ENCODE measurements around the gene PLEKHA7.

PLEKHA7 gene

DNA sequence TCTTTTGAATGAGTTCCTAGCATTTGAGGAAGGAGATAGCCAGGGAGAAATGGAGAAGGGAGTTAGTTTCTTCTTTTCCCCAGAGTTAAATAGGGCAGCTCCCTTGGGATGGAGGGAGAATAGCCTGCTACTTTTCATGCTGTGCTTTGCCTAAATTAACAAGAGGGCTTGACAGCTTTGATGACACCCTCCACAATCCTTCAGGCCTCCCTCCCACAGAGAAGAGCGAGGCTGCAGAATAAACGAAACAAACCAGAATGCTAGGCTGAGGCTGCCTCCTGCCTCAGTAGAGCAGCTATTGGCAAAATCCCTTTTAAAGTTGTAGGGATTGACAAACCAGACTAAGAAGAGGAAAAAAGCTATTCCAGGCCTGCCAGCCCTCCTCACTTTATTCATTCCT, 181.2 kb downstream of the PLEKHA7 start:
- DNase-seq: no peak

DNA sequence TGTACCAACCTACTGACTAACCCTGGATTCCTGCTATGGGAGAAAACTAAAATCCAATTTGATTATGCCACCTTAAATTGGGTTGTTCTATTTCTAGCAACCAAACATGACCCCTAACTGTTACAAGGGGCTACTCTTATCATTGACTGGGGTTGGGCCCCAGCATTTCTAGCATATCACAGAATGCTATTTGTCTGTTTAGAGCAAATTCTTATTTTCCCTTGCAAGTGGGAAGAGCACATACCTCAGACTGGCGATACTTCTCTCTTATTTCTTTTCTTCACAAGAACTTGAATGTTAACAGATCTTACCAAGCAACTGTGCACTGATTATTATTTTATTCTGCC, 182.0 kb downstream of the PLEKHA7 start:
- DNase-seq: no peak

DNA sequence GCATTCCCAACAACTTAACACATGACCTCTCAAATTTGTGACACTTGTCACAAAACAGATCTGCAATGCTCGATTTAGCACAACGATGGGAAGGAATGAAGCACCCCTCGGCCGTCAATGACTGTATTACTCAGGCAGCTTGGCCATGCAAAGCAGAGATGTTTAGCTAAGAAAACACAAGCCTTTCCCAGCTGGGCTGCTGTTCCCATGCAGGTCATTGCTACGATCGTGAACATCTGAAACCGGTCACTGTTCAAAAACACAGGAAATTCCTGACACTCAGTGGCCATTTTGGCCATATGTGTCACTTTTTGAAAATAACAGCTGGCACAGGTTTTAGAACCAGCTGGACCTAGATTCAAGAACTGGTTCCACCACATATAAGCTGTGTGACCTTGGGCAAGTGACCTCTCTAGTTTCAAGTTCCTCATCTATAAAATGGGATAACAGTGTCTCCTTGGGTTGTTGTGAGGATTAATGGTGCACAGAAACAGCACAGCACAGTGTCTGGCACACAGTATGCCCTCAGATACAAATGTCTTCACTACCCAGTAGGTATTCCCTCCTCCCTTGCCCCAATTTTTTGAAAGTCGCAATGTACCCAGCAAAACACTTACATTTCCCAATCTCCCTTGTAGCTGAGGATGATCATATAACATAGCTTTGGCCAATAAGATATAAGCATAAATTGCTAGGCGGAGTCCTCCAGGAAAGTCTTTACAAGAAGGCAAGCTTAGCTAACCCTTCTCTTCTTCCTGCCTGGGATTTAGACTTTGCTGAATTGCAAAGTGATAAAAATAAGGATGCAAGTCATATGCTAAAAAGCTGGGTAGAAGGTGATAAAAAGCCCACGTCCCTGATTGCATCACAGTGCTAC, 182.7 kb downstream of the PLEKHA7 start:
- DNase-seq: no peak

DNA sequence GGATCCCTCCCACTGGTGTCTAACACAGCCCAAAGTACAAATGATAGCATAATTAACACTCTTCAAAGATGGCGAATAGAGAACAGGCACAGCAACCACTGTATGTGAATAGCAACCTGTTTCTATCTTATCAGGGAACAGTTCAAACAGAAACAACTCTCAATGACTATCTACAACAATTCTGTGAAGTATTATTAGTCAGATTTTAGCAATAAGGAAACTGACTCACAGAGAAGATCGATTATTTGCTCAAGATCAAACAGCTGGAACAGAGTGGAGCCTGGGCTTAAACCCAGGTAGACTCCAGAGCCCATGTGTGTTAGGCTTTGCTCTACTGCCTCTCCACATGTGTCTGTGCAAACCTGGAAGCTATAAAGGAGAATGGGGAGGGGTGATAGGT, 187.1 kb downstream of the PLEKHA7 start:
- no peak for DNase-seq

DNA sequence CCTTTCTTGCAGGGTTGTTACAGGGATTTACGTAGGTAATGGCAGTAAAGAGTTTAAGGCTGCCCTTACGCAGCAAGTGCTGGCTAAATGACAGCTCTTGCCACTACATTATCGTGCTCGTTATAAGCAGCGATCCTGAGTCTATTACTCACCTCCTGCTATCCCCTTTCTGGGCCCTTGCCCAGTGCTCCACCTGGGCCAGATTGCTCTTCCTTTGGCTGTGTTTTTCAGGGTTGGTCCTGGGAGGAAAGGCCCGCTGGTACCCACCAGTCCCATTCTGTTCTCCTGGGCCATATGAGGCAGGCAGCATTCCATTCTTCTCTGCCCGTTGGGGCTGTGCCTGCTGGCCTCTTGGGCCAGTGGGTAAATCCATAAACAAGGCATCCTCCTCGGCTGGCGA, 188.2 kb downstream of the PLEKHA7 start:
- no peak for DNase-seq

DNA sequence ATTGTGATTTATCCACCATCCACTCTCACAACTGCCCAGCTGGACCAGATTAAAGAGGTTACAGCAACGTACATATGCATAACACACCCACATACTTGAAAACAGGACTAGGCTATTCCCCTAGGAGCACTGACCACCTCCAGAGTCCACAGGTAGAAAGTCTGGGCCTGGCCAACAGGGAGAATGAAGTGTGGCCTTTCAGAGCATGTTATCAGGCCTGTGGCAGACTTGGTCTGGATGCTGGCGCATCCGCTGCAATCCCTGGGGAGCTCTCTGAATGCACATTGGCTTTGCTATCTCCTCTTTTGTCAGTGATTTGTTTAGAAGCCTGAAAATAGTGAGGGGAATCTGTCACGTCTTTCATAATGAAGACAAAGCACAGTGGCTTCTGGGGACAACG, 189.1 kb downstream of the PLEKHA7 start:
- no peak for DNase-seq

DNA sequence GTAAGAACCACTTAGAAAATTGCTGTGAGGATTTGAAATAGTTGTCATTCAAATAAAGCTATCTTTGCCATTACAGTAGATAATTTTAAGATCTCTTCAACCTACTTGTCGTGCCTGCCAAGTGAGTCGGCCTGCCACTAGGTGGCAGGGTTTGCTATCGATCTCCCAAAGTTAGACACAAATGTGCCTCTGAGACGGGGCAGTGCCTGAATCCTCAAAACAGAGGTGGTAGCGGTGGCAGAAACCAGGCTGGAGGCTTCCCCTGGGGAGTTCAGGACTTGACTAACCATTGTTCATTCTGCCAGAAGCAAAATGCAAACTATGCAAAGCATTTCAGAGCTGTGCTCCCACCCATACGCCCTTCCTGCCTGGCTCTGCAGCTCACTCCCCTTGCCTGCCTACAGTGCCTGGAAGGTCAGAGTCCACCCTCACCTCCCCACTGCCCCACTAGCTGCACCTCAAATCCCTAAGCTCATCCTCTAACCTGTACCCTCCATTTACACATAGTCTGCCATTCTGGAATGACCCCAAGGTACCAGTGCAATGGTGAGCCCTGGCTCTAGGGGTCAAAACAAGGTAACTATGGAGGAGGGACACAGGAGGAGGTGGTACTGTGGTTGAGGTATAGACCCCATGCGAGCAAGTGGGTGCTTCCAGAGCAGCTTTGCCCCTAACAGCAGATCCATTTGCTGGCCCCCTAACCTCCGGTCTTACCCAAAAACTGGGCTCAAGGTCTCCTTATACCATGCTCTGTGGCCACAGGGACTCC, 193.7 kb downstream of the PLEKHA7 start:
- DNase-seq: peak; percentile 73

DNA sequence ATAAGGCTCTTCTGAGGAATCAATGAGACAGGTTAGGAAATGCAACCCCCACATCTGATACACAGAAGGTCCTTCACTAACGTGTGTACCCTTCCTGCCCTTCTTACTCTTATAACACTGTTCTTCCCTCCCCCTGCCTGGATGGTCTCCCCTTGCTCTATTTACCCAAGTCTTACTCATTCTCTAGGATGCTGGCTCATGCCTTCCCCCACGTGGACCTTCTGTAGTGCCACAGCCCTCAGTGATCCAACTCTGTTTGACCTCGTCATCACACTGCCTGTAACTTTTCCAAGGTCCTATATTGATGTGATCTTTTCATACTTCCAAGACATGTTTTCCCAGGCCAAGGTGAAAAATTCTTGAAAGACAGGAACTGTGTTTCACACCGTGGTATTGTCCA, 195.9 kb downstream of the PLEKHA7 start:
- DNase-seq: no peak

DNA sequence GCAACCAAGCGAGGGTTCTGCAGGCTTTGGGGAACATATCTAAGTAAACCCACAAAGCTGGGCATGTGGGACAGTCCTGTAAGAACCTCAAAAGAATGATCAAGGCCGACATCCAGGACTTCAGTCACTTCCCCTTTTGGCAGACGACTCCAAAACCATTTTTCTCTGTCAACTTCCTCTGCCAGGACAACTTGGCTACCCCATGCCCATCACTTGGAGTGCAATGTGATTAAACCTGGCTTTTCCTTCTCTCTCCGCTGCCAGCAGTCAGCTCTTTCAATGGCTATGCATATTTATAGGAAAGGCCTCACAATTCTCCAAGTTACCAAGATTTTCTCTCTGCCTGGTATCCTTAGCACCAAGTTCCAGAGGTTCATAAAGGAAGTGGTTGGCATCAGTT, 196.9 kb downstream of the PLEKHA7 start:
- DNase-seq: no peak

DNA sequence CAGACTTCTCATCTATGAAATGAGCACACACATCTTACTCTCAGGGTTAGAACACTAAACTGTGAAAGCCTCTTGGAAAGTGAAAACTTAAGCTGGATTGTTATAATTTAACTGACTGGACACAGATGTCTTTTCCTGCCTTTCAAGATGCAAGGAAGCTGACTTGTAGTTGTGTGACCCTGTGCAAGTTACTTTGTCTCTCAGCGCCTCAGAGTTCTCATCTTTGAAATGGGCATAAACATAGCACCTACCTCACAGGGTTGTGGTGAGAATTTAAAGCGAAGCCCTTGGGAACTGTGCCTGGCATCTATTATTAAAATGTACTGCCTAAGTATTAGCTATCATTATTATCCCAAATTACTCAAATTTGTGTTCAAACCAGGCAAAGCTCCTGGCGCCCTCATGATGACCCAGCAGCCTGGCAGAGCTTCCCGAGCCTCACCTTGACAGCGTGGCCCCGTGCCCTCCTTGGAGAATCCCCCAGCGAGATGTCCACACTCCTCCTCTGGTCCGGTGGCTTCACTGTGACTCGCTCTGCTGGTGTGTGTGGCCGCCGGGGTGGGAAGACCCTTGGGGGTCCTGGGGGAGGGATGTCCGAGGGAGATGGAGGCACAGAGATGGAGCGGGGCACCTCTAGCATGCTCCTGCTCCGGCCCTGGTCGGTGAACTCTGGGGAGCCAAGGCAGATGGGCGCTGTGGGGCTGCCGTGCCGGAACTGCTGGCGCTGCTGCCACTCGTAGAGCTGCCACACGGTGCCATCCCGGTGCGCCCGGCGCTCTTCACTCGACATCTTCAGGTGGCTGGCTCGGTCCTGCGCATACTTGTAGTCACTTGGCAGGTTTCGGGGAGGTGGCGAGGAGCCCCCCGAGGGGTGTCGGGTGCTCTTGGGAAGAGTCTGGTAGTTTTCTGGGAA, 197.6 kb downstream of the PLEKHA7 start:
- DNase-seq: no peak

DNA sequence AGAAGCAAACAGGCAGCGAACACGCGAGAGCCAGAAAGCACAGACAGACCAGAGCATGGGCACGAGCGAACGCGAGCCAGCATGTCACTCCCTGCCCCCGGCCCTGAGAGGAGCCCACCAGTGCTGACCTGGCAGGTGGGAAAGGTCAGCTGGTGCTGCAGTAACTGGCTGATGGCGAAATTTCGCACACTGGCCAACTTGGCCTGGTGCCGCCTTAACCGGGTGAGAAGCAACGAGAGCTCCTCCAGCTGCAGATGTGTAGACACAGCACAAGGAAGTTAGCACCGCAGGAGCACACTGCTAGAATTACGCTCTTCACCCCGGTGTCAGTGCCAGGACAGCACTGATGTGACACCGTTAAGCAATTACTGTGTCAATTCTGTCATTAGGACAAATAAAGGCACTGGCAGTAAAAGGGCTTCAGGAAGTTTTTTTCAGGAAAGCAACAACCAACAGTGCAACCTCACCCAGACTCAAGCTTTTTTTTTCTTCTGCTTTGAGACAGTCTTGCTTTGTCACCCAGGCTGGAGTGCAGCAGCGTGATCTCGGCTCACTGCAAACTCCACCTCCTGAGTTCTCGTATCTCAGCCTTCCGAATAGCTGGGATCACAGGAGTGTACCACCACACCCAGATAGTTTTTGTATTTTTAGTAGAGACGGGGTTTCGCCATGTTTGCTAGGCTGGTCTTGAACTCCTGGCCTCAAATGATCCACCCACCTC, 199.0 kb downstream of the PLEKHA7 start:
- DNase-seq: no peak

DNA sequence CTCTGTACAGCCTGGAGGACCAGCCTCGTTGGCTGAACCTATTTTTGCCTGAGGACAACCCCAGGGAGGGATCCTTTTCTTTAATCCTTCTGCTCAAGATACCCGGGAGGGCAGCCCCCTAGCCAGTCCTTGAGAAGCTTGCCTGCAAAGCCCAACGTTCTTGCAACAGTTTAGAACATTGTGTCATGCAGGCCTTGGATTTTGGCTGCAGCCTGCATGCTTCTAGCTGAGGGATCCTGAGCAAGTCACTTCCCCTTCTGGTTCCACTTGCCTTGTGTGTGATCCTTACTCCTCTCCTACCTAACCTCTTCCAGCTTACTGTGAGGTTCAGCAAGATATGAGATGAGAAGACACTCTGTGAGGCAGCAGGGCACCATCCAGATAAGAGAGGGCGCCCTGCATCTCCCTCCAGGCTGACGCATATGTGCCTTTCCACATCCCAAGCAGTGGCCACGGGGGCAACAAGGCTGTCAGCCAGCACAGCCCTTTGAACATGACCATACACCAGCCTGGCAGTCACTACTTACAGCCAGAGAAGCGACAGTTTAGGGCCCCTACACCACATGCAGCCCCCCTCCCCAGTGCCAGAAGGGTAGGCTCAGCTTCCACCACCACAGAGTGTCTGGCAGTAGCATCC, 199.7 kb downstream of the PLEKHA7 start:
- DNase-seq: no peak

DNA sequence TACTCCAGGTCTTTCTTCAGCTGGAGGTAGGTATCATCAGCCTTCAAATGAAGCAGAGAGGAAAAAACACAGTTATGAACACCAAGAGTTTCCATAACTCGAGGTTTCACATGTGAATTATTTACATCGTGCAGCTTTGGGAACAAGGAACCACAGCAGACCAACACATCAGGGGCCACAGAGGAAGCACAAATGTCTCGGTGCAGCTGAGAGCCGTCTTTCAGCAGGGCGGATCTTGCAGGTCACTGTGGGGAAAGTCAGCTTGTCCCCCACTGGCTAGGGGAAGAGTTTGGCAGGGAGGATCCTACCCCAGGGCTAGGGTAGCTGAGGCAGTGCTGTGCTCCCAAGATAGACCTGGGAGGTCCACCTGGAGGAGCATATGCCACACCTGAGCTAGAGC, 201.1 kb downstream of the PLEKHA7 start:
- DNase-seq: no peak

DNA sequence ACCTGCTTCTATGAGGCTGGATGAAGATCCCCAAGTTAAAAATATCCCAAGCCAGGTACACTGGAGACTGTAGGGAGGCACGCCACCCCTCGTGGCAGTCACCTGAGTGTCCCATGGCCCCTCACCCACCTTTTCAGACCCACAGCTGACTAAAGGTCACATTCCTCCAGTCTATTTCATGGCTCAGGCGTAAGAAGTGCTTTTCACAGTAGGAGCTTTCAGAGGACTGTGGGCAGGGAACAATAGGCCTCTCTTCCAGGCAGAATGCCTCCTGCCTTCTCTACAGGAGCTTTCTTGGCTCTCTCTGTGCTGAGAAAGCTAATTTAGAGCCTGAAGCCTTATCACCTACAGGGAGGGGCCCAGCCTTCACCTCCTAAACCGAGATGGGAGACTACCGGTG, 201.9 kb downstream of the PLEKHA7 start:
- no peak for DNase-seq

DNA sequence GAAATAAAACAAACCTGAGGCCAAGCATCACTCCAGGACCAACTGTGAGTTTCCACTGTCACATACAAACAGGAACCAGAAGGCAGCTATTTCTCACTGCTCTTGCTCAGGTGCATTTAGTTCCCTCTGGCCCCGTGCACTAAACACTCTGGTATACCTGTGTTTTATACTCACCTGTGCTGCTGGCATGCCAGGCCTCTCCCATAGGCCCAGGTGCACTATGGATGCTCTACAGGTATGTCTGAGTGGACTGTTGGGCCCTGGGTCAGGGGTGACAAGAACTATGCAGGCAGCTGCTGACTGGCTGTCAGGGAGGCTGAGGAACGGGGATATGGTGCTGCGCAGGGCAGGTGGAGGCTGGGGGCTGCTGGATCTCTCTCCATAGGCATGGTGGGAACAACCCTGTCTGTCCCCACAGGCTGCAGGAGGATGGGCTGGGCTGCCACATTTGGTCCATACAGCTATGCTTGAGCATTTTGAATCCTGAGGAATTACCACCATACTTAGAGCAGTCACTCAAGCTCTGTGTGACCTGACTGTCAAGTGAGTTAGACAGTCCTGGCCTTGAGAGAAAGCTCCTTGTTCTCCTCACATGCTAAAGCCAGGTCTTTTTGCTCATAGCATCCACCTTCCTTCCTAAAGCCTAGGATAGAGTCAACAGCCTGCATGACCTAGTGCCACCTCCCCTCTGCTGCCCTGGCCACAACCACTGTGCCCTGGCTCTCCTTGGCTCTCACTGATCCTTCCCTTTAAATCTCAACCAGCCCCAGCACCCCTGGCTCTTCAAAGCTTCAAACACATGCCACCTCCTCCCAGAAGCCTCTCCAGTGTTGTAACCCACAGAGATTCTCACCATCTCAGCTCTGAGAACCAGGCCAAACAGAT, 202.8 kb downstream of the PLEKHA7 start:
- no peak for DNase-seq

DNA sequence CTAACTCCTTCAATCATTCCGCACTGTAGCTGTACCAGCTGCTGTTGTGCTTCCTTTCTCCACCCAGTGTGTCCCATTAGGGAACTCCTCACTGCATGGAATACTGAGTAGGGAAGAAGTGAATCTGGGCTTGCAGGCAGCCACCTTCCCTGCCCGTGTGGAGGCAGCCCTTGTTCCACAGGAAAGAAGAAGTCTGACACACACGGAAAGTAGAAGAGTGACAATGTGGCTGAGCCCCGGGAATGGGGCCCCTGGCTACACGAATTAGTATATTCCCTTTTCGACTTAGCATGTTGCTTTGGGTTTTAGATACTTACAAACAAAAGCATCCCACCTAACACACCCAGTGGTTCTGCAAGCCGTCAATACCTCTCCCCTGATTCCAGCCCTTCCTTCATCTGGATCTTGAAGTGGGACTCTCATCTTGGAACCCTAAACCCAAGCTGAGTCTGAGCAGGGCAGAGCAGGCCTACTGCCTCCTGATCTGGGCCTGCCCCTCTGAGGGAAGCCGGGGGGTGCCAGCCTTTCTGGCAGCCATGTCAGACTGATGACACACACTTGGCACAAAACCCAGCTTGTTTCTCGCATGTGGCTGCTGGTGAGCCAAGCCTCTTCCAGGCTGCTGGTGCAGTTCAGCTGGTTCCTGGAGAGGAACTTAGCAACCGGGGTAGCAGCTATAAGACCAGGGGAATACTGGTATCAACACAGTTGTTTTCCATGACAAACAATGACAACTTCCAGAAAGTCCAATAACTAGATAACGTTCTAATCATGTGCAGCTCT, 204.1 kb downstream of the PLEKHA7 start:
- DNase-seq: no peak

DNA sequence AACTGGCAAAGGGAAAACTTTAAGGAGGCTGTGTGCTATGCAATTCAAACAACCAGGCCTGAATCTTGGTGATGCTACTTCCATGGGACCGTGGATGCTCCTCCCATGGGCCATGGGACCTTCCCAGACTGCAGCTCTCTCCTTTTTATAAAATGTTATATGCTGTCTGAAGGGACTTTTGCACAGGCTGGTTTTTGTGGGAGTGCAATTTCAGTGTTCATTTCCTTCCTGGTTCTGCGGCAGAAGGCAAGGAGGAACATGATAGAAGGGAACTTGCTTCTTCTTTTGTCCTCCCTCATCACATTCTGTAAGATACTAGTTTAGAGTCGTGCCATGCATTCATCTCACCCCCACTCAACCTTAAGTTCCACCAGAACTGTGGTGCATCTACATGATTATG, 206.9 kb downstream of the PLEKHA7 start:
- DNase-seq: no peak

DNA sequence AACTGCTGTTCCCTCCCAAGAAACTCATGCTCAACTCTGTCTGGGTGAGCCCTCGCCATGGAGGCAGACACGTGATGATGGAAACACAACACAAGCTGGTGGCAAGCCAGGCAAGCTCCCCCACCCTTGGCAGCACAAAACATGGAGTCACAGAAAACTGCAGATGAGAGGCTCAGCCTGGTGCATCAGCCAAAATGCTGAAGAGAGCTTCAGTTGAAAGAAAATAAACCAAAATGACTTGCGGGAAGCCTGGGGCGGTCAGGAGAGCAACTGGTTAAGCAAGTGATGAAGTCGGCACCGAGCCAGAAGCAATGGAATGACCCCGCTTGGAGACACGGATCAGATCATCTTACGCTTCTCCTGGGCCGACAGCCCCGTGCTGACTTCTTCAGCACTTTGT, 207.4 kb downstream of the PLEKHA7 start:
- DNase-seq: no peak

DNA sequence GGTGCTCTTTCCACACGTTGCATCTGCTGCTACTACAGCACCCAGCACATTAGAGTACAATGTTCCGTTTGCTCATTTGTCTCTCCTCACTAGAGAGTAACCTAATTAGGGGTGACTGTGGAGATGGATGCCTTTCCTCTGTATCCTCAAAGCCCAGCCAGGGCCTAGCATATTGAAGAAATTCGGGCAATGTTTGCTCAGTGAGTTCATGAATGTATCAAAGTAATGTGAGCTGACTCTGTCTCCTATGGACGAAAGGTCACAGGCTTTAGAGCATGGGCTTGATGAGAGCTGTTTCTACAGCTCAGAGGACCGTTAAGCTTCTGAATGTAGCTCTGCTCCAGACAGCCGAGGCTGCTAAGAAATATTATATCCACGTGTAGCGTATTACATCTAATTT, 208.3 kb downstream of the PLEKHA7 start:
- no peak for DNase-seq

Data from stimulated activated CD4-positive, alpha-beta T cell treated with anti-CD3 and anti-CD28 coated beads, Interleukin-12 subunit alpha, Interleukin-12 subunit beta, amount 100 ng/mL, for 4 hours (primary cell).